ENCODE data around the gene OR1F1.
"Not testable (repeated sequence)": the region's sequence is repeated elsewhere in the genome, so short reads cannot be mapped to it uniquely, and the experiment has no call there.

The OR1F1 gene

DNA sequence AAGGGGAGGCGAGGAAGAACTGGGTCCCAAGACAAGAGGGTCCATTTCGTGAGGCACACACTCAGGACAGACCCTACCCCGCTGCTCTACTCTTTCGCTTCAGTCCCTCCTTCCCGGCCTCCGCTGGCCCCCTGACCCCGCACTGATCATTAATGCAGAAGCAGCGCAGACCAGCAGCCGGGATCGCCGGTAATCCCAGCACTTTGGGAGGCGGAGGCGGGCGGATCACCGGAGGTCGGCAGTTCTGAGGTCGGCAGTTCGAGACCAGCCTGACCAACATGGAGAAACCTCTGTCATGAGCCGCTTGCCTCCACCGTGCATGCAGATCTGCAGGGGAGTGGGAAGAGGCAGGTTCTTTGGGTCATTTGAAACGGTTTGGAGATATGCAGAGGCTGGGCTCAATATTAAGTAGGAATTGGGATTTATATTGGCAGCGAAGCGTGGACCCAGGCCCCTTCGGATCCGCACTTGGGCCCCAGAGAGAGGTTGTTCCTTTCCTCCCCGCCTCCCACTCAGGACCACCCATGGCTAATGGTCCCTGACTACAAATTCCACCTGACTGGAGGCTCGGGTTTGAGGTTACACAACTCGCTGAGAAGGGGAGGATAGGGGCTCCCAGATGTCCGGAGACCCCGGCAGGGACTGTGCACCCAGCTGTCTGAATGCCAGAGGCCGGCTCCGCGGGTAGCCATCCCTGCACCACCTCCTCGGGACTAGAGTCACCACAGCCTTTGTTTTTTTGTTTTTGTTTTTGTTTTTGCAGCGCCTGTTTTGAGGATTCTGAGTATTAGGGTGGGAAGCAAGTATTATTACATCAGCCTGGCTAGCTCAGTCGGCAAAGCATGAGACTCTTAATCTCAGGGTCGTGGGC lies 23.6 kb upstream of the OR1F1 start:
- ChIA-PET CTCF (interaction anchor here (0.9 to 2.1 kb wide), 11 partner anchors 8 to 133 kb away, joined by 3 to 8 read pairs (median 4); no protein-coding TSS in a partner anchor), POLR2A (no interaction called here)
- DNase-seq (ENCODE audit: extremely low spot score) = no peak
- TF ChIP-seq, protein P1, sequence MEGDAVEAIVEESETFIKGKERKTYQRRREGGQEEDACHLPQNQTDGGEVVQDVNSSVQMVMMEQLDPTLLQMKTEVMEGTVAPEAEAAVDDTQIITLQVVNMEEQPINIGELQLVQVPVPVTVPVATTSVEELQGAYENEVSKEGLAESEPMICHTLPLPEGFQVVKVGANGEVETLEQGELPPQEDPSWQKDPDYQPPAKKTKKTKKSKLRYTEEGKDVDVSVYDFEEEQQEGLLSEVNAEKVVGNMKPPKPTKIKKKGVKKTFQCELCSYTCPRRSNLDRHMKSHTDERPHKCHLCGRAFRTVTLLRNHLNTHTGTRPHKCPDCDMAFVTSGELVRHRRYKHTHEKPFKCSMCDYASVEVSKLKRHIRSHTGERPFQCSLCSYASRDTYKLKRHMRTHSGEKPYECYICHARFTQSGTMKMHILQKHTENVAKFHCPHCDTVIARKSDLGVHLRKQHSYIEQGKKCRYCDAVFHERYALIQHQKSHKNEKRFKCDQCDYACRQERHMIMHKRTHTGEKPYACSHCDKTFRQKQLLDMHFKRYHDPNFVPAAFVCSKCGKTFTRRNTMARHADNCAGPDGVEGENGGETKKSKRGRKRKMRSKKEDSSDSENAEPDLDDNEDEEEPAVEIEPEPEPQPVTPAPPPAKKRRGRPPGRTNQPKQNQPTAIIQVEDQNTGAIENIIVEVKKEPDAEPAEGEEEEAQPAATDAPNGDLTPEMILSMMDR (IDR thresholded peaks at IDR 0.05; ENCODE audit: control extremely low read depth, extremely low read depth, low read depth, missing control alignments) = no peak

GRCh38 chr16:3165111-3165822 lies 22.7 kb upstream of the OR1F1 start:
- ChIA-PET POLR2A (no interaction called here), CTCF (interaction anchor here (0.9 to 2.1 kb wide), 14 partner anchors 9 to 133 kb away, joined by 3 to 11 read pairs (median 4); no protein-coding TSS in a partner anchor)
- TF ChIP-seq, protein P1 (IDR thresholded peaks at IDR 0.05; ENCODE audit: control extremely low read depth, extremely low read depth, low read depth, missing control alignments) = no peak
- DNase-seq (ENCODE audit: extremely low spot score) = no peak

DNA sequence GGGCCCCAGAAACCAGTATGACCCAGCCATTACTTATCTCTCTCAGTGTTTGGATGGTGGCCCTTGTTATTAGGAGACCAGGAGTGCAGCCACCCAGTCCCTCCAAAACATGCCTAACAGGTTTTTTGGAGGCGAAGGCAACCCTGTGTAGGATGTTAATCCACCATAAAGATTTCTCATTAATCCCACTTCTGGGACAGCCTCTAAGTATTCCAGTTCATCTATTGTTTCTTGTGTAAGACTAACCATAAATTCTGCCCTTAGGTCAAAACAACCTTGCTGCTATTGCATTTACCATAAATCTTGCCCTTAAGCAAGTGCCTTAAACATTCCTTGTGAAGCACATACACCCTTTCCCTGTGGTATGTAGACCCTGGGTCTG lies 21.5 kb upstream of the OR1F1 start:
- no peak for DNase-seq (ENCODE audit: extremely low spot score)
- TF ChIP-seq, protein P1 (IDR thresholded peaks at IDR 0.05; ENCODE audit: control extremely low read depth, extremely low read depth, low read depth, missing control alignments) = no peak
- CTCF ChIA-PET = interaction anchor here (0.6 to 2.1 kb wide), 17 partner anchors 8 to 138 kb away, joined by 3 to 11 read pairs (median 3); no protein-coding TSS in a partner anchor
- POLR2A ChIA-PET = interaction anchor here (0.7 kb wide), 1 partner anchor 1303 kb away, joined by 3 read pairs; no protein-coding TSS in a partner anchor

DNA sequence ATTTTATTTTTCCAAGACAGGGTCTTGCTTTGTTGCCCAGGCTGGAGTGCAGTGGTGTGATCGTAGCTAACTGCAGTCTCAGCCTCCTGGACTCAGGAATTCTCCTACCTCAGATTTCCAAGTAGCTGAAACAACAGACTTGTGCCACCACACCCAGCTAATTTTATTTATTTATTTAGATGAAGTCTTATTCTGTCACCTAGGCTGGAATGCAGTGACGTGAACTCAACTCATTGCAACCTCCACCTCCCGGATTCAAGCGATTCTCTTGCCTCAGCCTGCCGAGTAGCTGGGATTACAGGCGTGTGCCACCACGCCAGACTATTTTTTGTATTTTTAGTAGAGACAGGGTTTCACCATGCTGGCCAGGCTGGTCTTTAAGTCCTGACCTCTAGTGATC lies 19.3 kb upstream of the OR1F1 start:
- POLR2A ChIA-PET; DNase-seq (ENCODE audit: extremely low spot score): not testable (repeated sequence)
- CTCF ChIA-PET = interaction anchor here (0.9 to 7.7 kb wide), 12 partner anchors 11 to 141 kb away, joined by 3 to 76 read pairs (median 6); no protein-coding TSS in a partner anchor

DNA sequence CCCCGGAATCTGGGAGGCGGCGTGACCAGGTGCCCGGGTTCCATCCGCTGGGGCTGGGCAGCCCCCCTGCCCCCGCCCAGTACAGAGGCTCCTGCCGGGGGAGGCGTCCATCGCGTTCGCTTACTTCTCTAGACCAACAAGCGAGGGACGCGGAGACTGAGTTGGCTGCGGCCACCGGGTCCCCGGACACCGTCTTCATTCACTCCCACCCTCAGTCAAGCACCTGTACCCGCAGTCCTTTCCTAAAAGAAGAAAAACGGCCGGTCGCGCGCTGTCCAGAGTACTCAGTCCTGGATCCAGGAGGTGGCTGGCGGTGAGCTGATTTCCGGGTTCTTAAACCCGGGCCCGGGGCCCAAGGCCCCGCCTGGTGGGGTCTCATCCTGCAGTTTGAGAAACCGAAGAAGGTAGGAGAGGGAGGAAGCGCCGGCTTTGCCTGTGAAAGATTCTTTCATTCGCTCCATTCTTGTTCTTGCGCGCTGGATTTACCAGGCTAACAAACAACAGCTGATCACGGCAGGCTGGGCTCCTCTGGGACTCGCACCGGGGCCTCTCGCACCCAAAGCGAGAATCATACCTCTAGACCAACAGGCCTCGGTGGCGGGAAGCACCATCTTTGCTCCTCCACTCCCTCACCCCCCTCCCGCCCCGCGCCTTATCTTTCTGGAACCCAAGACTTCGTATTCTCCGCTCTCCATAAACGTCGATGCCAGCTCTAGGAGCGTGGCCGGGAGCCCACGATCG lies 17.4 kb upstream of the OR1F1 start:
- DNase-seq (ENCODE audit: extremely low spot score) = no peak
- ChIA-PET POLR2A (no interaction called here), CTCF (interaction anchor here (1.0 to 7.7 kb wide), 6 partner anchors 10 to 111 kb away, joined by 3 to 76 read pairs (median 9); no protein-coding TSS in a partner anchor)
- TF ChIP-seq, protein P1 (IDR thresholded peaks at IDR 0.05; ENCODE audit: control extremely low read depth, extremely low read depth, low read depth, missing control alignments) = no peak

- TF ChIP-seq, protein P1 (IDR thresholded peaks at IDR 0.05; ENCODE audit: control extremely low read depth, extremely low read depth, low read depth, missing control alignments) = no peak
- CTCF ChIA-PET = interaction anchor here (0.7 to 7.7 kb wide), 9 partner anchors 8 to 112 kb away, joined by 3 to 76 read pairs (median 5); no protein-coding TSS in a partner anchor
- POLR2A ChIA-PET = no interaction called here
- DNase-seq (ENCODE audit: extremely low spot score) = peak; percentile 77
Measured at GRCh38 chr16:3171181-3171854, 16.7 kb upstream of the OR1F1 start.
